AG09319 (cell line): ENCODE measurements around the gene FCHO1.

Experiments used
- DNase-seq: peaks from one replicate; pipeline ENCODE4 v3.0.0-alpha.2; 2010; ENCODE audit warnings: low read depth; ENCODE audit errors: extremely low read depth
- TF ChIP-seq, protein P1 (sequence below): IDR thresholded peaks from 2 replicates; pipeline ENCODE4 v1.5.1; 2011; ENCODE audit warnings: low read depth, mild to moderate bottlenecking, inconsistent platforms, low read length, moderate library complexity

Gene FCHO1

GRCh38 chr19:17802137-17802858 lies 51.0 kb downstream of the FCHO1 start:
- TF ChIP-seq, protein P1, sequence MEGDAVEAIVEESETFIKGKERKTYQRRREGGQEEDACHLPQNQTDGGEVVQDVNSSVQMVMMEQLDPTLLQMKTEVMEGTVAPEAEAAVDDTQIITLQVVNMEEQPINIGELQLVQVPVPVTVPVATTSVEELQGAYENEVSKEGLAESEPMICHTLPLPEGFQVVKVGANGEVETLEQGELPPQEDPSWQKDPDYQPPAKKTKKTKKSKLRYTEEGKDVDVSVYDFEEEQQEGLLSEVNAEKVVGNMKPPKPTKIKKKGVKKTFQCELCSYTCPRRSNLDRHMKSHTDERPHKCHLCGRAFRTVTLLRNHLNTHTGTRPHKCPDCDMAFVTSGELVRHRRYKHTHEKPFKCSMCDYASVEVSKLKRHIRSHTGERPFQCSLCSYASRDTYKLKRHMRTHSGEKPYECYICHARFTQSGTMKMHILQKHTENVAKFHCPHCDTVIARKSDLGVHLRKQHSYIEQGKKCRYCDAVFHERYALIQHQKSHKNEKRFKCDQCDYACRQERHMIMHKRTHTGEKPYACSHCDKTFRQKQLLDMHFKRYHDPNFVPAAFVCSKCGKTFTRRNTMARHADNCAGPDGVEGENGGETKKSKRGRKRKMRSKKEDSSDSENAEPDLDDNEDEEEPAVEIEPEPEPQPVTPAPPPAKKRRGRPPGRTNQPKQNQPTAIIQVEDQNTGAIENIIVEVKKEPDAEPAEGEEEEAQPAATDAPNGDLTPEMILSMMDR, result no peak
- DNase-seq, result no peak

DNA sequence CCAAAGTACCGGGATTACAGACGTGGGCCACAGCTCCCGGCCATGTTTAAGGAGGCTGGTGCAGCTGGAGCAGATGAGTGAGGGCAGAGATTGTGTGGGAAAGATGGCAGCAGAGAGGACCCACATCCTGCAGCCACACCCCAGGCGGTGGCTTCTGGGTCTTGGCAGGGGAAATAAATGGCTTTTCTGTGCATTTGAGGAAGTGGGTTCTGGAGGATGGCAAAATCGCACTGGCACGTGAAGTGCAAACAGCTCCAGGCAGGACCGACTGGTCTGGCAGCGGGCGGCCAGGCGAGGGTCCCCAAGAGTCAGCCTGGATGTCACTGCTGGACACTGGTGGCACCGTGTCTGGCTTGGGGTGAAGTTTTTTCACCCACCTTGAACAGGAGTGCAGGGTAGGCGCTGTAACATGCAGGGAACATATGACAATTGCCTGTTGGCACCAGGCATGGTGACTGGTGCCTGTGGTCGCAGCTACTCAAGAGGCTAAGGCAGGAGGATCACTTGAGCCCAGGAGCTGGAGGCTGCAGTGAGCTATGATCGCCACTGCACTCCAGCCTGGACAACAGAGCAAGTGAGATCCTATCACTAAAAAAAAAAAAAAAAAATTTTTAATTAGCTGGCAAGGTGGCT lies 52.1 kb downstream of the FCHO1 start:
- no peak for DNase-seq
- TF ChIP-seq, protein P1, result no peak

DNA sequence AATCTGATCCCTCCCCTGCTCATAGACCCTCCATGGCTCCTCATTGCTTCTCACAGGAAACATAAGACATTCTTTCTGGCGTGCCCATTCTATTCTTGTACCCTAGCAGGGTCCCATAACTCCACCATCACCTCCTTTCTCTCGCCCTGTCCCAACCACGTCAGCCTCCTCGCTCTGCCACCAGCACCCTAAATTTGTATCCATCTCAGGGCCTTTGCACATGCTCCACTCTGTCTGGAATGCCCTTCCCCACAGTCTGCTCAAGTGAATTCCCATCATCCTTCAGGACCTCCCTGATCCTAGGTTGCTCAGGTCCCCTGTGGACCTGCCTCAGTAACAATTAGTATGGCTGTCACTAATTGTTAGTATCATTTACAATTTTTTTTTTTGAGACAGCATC lies 54.1 kb downstream of the FCHO1 start:
- TF ChIP-seq, protein P1, result no peak
- no peak for DNase-seq

- TF ChIP-seq, protein P1, result no peak
- DNase-seq, result no peak
Measured at GRCh38 chr19:17806945-17807344, 55.7 kb downstream of the FCHO1 start.

GRCh38 chr19:17807731-17808316 lies 56.5 kb downstream of the FCHO1 start:
- TF ChIP-seq, protein P1, result no peak
- no peak for DNase-seq

DNA sequence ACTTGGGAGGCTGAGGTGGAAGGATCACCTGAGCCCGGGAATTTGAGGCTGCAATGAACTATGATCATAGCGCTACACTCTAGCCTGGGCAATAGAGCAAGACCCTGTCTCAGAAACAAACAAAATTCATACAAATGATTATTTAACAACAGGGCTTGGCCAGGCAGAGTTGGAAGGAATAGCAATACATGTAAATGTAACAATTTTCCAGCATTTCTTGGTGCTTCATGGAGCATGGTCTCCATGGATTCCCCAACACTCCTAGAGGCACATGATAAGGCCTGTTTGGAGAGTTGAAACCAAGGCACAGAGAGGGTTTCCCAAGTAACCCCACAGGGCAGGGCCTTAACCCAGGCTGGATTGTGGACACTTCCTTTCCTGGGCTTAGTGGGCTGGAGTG lies 59.8 kb downstream of the FCHO1 start:
- TF ChIP-seq, protein P1, result no peak
- no peak for DNase-seq

DNA sequence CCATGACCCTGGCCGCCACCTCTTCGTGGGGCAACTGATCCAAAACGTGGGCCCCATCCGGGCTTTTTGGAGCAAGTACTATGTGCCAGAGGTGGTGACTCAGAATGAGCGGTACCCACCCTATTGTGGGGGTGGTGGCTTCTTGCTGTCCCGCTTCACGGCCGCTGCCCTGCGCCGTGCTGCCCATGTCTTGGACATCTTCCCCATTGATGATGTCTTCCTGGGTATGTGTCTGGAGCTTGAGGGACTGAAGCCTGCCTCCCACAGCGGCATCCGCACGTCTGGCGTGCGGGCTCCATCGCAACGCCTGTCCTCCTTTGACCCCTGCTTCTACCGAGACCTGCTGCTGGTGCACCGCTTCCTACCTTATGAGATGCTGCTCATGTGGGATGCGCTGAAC lies 60.4 kb downstream of the FCHO1 start:
- TF ChIP-seq, protein P1, result no peak
- no peak for DNase-seq
